Testis (tissue), 2 donors: ENCODE measurements around the gene SIPA1.

Experiments
- POLR2A ChIP-seq: fragments of 450-650 bp; IDR thresholded peaks from one replicate; pipeline ENCODE4 v1.6.1; 2017; ENCODE audit warnings: antibody characterized with exemption, mild to moderate bottlenecking, moderate library complexity
- TF ChIP-seq, protein P1 (sequence below), 3 experiments: fragments of 450-650 bp in 2 of 3; fragments of 200-600 bp in 1 of 3; sonication (generic) in 1 of 3; IDR thresholded peaks; one replicate each; pipeline ENCODE4 v1.5.1; 2016 to 2019; ENCODE audit warnings: antibody characterized with exemption in 3 of 3, mild to moderate bottlenecking in 2 of 3, moderate library complexity in 1 of 3

DNA sequence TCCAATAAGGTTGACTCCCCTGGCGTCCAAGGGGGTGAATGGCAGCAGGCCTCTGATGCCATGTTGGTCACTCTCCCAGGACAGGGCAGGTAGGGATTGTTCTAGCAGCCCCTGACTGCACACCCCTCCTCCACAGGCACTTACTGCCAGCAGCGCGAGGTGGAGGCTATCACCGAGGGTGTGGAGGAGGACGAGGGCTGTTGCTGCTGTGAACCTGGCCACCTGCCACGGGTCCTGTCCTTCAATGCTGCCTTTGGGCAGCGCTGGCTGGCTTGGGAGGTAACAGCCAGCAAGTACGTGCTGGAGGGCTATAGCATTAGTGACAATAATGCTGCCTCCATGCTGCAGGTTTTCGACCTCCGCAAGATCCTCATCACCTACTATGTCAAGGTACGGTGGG, 7.7 kb upstream of the SIPA1 start:
- TF ChIP-seq, protein P1, sequence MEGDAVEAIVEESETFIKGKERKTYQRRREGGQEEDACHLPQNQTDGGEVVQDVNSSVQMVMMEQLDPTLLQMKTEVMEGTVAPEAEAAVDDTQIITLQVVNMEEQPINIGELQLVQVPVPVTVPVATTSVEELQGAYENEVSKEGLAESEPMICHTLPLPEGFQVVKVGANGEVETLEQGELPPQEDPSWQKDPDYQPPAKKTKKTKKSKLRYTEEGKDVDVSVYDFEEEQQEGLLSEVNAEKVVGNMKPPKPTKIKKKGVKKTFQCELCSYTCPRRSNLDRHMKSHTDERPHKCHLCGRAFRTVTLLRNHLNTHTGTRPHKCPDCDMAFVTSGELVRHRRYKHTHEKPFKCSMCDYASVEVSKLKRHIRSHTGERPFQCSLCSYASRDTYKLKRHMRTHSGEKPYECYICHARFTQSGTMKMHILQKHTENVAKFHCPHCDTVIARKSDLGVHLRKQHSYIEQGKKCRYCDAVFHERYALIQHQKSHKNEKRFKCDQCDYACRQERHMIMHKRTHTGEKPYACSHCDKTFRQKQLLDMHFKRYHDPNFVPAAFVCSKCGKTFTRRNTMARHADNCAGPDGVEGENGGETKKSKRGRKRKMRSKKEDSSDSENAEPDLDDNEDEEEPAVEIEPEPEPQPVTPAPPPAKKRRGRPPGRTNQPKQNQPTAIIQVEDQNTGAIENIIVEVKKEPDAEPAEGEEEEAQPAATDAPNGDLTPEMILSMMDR (IDR thresholded peaks at IDR 0.05): no peak
- TF ChIP-seq POLR2A: no peak
